Omental fat pad (tissue), 4 donors: Measurements from ENCODE around the gene TMEM260. TPM values are rescaled to one million over a fixed set of nuclear protein-coding genes. Genes with fewer than 3 reads are reported as not detected.

Source experiments
- ATAC-seq: fragments of 150-250 bp; one replicate; pipeline ENCODE4 v1.9.1; 2016; ENCODE audit warnings: mild to moderate bottlenecking, moderate library complexity; ENCODE audit not compliant: low FRiP score
- DNase-seq: peaks from one replicate; pipeline ENCODE4 v3.0.0-alpha.2; 2019; ENCODE audit warnings: low spot score
- total RNA-seq, 4 donors: library from RNA; depleted of rRNA; stranded (reverse); fragments of >200 nt; gene quantifications; one replicate each; pipeline ENCODE4 v1.1.0, GENCODE V29; 2016
- TF ChIP-seq, protein P1 (sequence below), 3 donors: fragments of 450-650 bp; IDR thresholded peaks; one replicate each; pipeline ENCODE4 v1.5.1; 2016 to 2017; ENCODE audit warnings: antibody characterized with exemption in 3 of 3, mild to moderate bottlenecking in 3 of 3, moderate library complexity in 2 of 3

TMEM260 gene
- total RNA-seq = 10 to 100 TPM; 13.6 to 25.5 (median 14.7) TPM

DNA sequence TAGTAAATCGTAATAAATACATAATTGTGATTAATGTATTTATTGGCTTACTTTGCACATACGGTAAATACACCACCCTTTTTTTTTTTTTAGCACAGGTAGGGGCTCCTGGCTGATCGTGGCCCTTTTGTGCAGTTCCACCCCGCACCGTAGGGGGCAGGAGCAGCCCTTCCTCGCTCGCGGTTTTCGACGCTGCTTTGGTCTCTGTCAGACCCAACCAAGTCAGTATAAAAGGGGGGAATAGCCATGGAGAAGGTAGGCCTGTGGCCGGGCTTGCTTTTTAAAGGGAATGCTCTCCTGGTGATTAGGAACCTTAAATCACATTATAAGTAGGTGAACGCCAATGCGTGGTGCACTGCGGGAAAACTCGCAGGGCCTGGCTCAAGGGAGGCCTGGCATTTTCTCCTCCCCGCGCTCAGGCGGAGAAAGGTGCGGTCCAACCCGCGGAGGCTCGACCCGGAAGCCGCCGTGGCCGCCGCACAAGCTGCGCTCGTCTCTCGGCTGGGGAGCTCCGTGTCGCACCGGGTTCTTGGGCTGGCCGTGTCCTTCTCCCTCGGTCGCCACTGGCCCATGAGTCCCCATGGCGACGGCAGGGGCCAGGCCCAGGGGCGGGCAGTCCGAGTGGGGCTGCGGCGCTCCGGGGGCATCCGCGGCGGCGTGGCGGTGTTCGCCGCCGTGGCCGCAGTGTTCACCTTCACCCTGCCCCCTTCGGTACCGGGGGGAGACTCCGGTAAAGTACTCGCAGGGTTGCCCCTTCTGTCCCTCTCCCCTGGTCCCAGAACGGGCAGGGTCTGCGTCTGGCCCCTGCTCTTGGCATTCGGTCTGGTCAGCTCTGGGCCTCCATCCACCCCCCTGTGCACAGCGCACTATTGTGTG is at the start of gene TMEM260:
Gene TMEM260, plus strand, starts transcription at position 454 of the 876 bp plus-strand sequence. Its CDS starts 117 bp downstream, at position 571.
- TF ChIP-seq, protein P1, sequence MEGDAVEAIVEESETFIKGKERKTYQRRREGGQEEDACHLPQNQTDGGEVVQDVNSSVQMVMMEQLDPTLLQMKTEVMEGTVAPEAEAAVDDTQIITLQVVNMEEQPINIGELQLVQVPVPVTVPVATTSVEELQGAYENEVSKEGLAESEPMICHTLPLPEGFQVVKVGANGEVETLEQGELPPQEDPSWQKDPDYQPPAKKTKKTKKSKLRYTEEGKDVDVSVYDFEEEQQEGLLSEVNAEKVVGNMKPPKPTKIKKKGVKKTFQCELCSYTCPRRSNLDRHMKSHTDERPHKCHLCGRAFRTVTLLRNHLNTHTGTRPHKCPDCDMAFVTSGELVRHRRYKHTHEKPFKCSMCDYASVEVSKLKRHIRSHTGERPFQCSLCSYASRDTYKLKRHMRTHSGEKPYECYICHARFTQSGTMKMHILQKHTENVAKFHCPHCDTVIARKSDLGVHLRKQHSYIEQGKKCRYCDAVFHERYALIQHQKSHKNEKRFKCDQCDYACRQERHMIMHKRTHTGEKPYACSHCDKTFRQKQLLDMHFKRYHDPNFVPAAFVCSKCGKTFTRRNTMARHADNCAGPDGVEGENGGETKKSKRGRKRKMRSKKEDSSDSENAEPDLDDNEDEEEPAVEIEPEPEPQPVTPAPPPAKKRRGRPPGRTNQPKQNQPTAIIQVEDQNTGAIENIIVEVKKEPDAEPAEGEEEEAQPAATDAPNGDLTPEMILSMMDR (IDR thresholded peaks at IDR 0.05) = peak in 2 of 3 donors; percentile 14 to 51
- ATAC-seq (peak; percentile 98), DNase-seq (peak; percentile 62)

DNA sequence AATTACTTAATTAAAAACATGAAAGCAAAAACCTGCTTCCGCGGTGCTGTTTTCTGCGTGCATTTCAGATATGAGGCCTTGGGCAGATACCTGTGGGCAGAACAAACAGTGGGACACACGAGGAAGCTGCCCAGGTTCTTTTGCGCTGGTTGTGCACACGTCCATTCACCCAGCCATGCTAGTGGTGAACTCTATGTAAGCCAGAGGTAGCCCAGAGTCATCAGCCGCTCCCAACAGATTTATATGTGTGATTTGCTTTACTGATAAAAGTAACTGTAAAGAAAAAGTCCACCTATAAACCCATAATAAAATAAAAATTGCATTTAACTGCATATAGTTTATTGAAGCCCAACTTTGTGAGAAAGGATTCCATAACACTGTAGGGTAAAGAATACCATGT is 47.1 kb upstream of the TMEM260 start:
- no peak for ATAC-seq
- no peak for DNase-seq
- TF ChIP-seq, protein P1 (IDR thresholded peaks at IDR 0.05) = no peak

- ATAC-seq = no peak
- TF ChIP-seq, protein P1 (IDR thresholded peaks at IDR 0.05) = no peak
- no peak for DNase-seq
Observed at GRCh38 chr14:56534656-56535055, 44.9 kb upstream of the TMEM260 start.

DNA sequence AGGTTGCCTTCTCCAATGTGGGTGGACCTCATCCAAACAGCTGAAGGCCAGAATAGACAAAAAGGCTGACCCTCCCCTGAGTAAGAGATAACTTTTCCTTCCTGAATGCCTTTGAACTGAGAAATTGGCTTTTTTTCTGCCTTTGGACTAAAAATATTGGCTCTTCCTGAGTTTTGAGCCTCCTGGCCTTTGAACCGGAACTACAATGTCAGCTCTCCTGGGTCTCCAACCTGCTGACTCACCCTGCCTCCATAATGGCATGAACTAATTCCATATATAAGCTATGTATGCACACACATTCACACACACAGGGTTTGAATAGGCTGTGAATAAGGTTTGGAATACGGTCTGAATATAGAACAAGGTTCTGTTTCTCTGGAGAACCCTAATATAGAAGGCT is 39.7 kb upstream of the TMEM260 start:
- DNase-seq (no peak), ATAC-seq (no peak)
- TF ChIP-seq, protein P1 (IDR thresholded peaks at IDR 0.05) = no peak

DNA sequence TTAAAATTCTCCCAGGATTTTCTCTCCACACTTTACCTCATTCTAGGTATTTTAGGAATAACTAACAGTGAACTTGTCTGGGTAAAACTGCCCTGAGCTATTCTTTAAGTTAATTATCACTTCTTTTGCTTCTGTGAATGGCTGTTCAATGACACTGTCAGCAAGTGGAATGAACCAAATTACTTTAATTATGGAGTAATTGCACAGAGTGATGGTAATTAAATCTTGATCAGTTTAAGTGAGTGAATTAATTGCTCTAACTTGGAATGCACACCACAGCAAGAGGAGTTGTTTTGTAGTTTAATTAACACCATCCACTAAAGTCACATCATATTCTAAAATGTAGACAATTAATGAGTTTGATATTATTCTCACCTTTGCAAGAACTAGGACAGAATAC is 36.2 kb upstream of the TMEM260 start:
- no peak for ATAC-seq
- TF ChIP-seq, protein P1 (IDR thresholded peaks at IDR 0.05) = no peak
- no peak for DNase-seq

- ATAC-seq (no peak), DNase-seq (no peak)
- TF ChIP-seq, protein P1 (IDR thresholded peaks at IDR 0.05) = no peak
Observed at GRCh38 chr14:56549721-56550120, 29.9 kb upstream of the TMEM260 start.

GRCh38 chr14:56552615-56553014 is 27.0 kb upstream of the TMEM260 start:
- DNase-seq (no peak), ATAC-seq (no peak)
- TF ChIP-seq, protein P1 (IDR thresholded peaks at IDR 0.05) = no peak
